ENCODE data around the gene CACNA1E. TPM values are rescaled to one million over a fixed set of nuclear protein-coding genes. Genes with fewer than 3 reads are reported as not detected.

Gene CACNA1E
- total and polyA plus RNA-seq, 2 experiments from 2014 or later, result 0.32 to 1.1 TPM

- no peaks in the 10 kb centered on the region for H3K36me3 ChIP-seq (ENCODE audit: insufficient read depth)
- ATAC-seq (no peak), DNase-seq (ENCODE audit: low spot score) (no peak)
- no peaks in the 10 kb centered on the region; the same call in 1 of the 2 replicates for H3K9me2 ChIP-seq (ENCODE audit: insufficient read depth)
- no peak overlapping the region for H3K27ac ChIP-seq (ENCODE audit: low read depth)
- H3K4me3 Mint-ChIP-seq, result no peak overlapping the region
- no peak for TF ChIP-seq EZH2 (IDR thresholded peaks at IDR 0.05; ENCODE audit: low read depth, unreplicated experiment)
- no peak for TF ChIP-seq EZH2phosphoT487 (IDR thresholded peaks at IDR 0.05; ENCODE audit: unreplicated experiment)
- TF ChIP-seq CTCF (conservative IDR thresholded peaks at IDR 0.05; ENCODE audit: low read depth in 2 of 2), result no peak; a peak in 1 of 4 replicates
- H3K4me2 ChIP-seq, result no peak overlapping the region
- H3F3A ChIP-seq (replicated peaks; ENCODE audit: low read depth), result no peaks in the 10 kb centered on the region
- no peaks in the 10 kb centered on the region for H3K36me3 Mint-ChIP-seq (ENCODE audit: low read depth)
- no peaks in the 10 kb centered on the region for H3K27me3 ChIP-seq (ENCODE audit: insufficient read depth)
- H2AFZ ChIP-seq, result no peak overlapping the region
- no peaks in the 10 kb centered on the region; the same call in 1 of the 2 replicates for H3K4me1 ChIP-seq (ENCODE audit: insufficient read depth)
- peaks cover 12% of the 10 kb centered on the region; the same call in 2 of the 3 replicates for H3K4me1 Mint-ChIP-seq
- H3K4me3 ChIP-seq, result no peak overlapping the region
- no peaks in the 10 kb centered on the region for H4K20me1 ChIP-seq (replicated peaks; ENCODE audit: insufficient read depth)
- no peaks in the 10 kb centered on the region for H3K27me3 Mint-ChIP-seq (ENCODE audit: insufficient read depth, low read depth, poor library complexity)
- H3K27ac Mint-ChIP-seq, result no peak overlapping the region
- H3K9me3 Mint-ChIP-seq, result no peaks in the 10 kb centered on the region
- H3K79me2 ChIP-seq (replicated peaks; ENCODE audit: insufficient read depth), result no peaks in the 10 kb centered on the region
These were observed 177.3 kb downstream of the CACNA1E start for GRCh38 chr1:181660621-181661020.

- Mint-ChIP-seq H3K9me3 (no peaks in the 10 kb centered on the region), H3K27ac (no peak overlapping the region), H3K4me3 (no peak overlapping the region), H3K4me1 (peaks cover 12% of the 10 kb centered on the region; the same call in 2 of the 3 replicates), H3K27me3 (ENCODE audit: insufficient read depth, low read depth, poor library complexity) (no peaks in the 10 kb centered on the region), H3K36me3 (ENCODE audit: low read depth) (no peaks in the 10 kb centered on the region)
- H3K4me1 ChIP-seq (ENCODE audit: insufficient read depth), result no peaks in the 10 kb centered on the region; the same call in 1 of the 2 replicates
- no peaks in the 10 kb centered on the region for H3K79me2 ChIP-seq (replicated peaks; ENCODE audit: insufficient read depth)
- TF ChIP-seq ZNF462 (CRISPR knock-in tag; IDR thresholded peaks at IDR 0.05), result no peak
- TF ChIP-seq STAT1 (IDR thresholded peaks at IDR 0.05; ENCODE audit: unreplicated experiment), result no peak
- no peak for TF ChIP-seq NANOG (IDR thresholded peaks at IDR 0.05; ENCODE audit: borderline replicate concordance)
- no peaks in the 10 kb centered on the region for H3F3A ChIP-seq (replicated peaks; ENCODE audit: low read depth)
- H3K4me2 ChIP-seq, result no peak overlapping the region
- ATAC-seq, result no peak
- no peak overlapping the region for H3K4me3 ChIP-seq
- H3K27ac ChIP-seq (ENCODE audit: low read depth), result no peak overlapping the region
- no peak overlapping the region for H2AFZ ChIP-seq
- no peaks in the 10 kb centered on the region for H3K27me3 ChIP-seq (ENCODE audit: insufficient read depth)
- no peaks in the 10 kb centered on the region for H4K20me1 ChIP-seq (replicated peaks; ENCODE audit: insufficient read depth)
- H3K36me3 ChIP-seq (ENCODE audit: insufficient read depth), result no peaks in the 10 kb centered on the region
- no peaks in the 10 kb centered on the region; the same call in 1 of the 2 replicates for H3K9me2 ChIP-seq (ENCODE audit: insufficient read depth)
- no peak for DNase-seq (ENCODE audit: low spot score)
These were observed 178.3 kb downstream of the CACNA1E start for GRCh38 chr1:181661569-181661968.
